Trophoblast cell (in vitro differentiated cells and primary cell): ENCODE results near the gene DNAJC18.

Source experiments
- DNase-seq, 2 donors: peaks; one replicate each; pipeline ENCODE4 v3.0.0-alpha.2; 2016
- H2AFZ ChIP-seq: 2 replicates; pipeline ENCODE4 v1.6.1; 2013; ENCODE audit warnings: low read length, moderate library complexity, mild to moderate bottlenecking; ENCODE audit not compliant: insufficient read depth, poor library complexity
- H2AK5ac ChIP-seq: 2 replicates; pipeline ENCODE4 v1.6.1; 2013; ENCODE audit warnings: mild to moderate bottlenecking, low read length
- H2BK120ac ChIP-seq: 2 replicates; pipeline ENCODE4 v1.6.1; 2013; ENCODE audit warnings: low read length, mild to moderate bottlenecking, moderate library complexity; ENCODE audit not compliant: insufficient read depth, poor library complexity
- H2BK12ac ChIP-seq: 2 replicates; pipeline ENCODE4 v1.6.1; 2013; ENCODE audit warnings: mild to moderate bottlenecking, low read length, moderate library complexity
- H2BK5ac ChIP-seq: 2 replicates; pipeline ENCODE4 v1.6.1; 2013; ENCODE audit warnings: low read length, low read depth, moderate library complexity, mild to moderate bottlenecking; ENCODE audit not compliant: poor library complexity
- H3K14ac ChIP-seq: 2 replicates; pipeline ENCODE4 v1.6.1; 2013; ENCODE audit warnings: mild to moderate bottlenecking, low read length
- H3K18ac ChIP-seq: 2 replicates; pipeline ENCODE4 v1.6.1; 2013; ENCODE audit warnings: mild to moderate bottlenecking, low read length
- H3K23ac ChIP-seq: 2 replicates; pipeline ENCODE4 v1.6.1; 2013; ENCODE audit warnings: low read length
- H3K27ac ChIP-seq: 2 replicates; pipeline ENCODE4 v1.5.1; 2013; ENCODE audit warnings: low read depth, mild to moderate bottlenecking, inconsistent platforms, low read length, moderate library complexity
- H3K27me3 ChIP-seq: 2 replicates; pipeline ENCODE4 v1.6.1; 2013; ENCODE audit warnings: inconsistent platforms, mild to moderate bottlenecking, low read length, moderate library complexity; ENCODE audit not compliant: insufficient read depth
- H3K36me3 ChIP-seq, 2 experiments: 1 replicate in 1 of 2; 2 replicates in 1 of 2; pipeline ENCODE4 v1.6.1; 2013; ENCODE audit warnings: low read length in 2 of 2, mild to moderate bottlenecking in 2 of 2, moderate library complexity in 1 of 2; ENCODE audit not compliant: insufficient read depth in 2 of 2, control insufficient read depth in 1 of 2
- H3K4ac ChIP-seq: 2 replicates; pipeline ENCODE4 v1.6.1; 2013; ENCODE audit warnings: low read depth, mild to moderate bottlenecking, low read length, moderate library complexity
- H3K4me1 ChIP-seq, 2 experiments: 1 replicate in 1 of 2; 2 replicates in 1 of 2; pipeline ENCODE4 v1.6.1; 2013; ENCODE audit warnings: low read length in 2 of 2, mild to moderate bottlenecking in 2 of 2, moderate library complexity in 1 of 2; ENCODE audit not compliant: insufficient read depth in 2 of 2, control insufficient read depth in 1 of 2
- H3K4me2 ChIP-seq: 2 replicates; pipeline ENCODE4 v1.6.1; 2013; ENCODE audit warnings: inconsistent platforms, mild to moderate bottlenecking, low read length, moderate library complexity
- H3K4me3 ChIP-seq: 2 replicates; pipeline ENCODE4 v1.5.1; 2013; ENCODE audit warnings: mild to moderate bottlenecking, low read depth, low read length, inconsistent platforms
- H3K79me1 ChIP-seq: one replicate; pipeline ENCODE4 v1.6.1; 2013; ENCODE audit warnings: low read length
- H3K79me2 ChIP-seq: 2 replicates; pipeline ENCODE4 v1.6.1; 2013; ENCODE audit warnings: low read length, mild to moderate bottlenecking; ENCODE audit not compliant: control insufficient read depth, insufficient read depth, poor library complexity
- H3K9ac ChIP-seq: 2 replicates; pipeline ENCODE4 v1.6.1; 2013; ENCODE audit warnings: mild to moderate bottlenecking, low read length
- H3K9me3 ChIP-seq: 2 replicates; pipeline ENCODE4 v1.6.1; 2013; ENCODE audit warnings: low read depth, mild to moderate bottlenecking, control low read depth, inconsistent platforms, low read length; ENCODE audit not compliant: insufficient read depth
- H4K12ac ChIP-seq: 2 replicates; pipeline ENCODE4 v1.6.1; 2013; ENCODE audit warnings: low read depth, mild to moderate bottlenecking, low read length, moderate library complexity
- H4K8ac ChIP-seq: 2 replicates; pipeline ENCODE4 v1.6.1; 2013; ENCODE audit warnings: low read depth, mild to moderate bottlenecking, low read length, moderate library complexity
- H4K91ac ChIP-seq: one replicate; pipeline ENCODE4 v1.6.1; 2013; ENCODE audit warnings: low read depth, mild to moderate bottlenecking, low read length, moderate library complexity
- WGBS: extraction: QIAGEN DNeasy Blood & Tissue Kit; methylation state at CpG from one replicate; pipeline ENCODE4 v1.1.7; 2013; ENCODE audit warnings: missing lambda C conversion rate; ENCODE audit not compliant: insufficient read length, insufficient coverage; ENCODE audit errors: extremely low coverage; 5-methylcytosine and 5-hydroxymethylcytosine counted together

DNAJC18 gene

DNA sequence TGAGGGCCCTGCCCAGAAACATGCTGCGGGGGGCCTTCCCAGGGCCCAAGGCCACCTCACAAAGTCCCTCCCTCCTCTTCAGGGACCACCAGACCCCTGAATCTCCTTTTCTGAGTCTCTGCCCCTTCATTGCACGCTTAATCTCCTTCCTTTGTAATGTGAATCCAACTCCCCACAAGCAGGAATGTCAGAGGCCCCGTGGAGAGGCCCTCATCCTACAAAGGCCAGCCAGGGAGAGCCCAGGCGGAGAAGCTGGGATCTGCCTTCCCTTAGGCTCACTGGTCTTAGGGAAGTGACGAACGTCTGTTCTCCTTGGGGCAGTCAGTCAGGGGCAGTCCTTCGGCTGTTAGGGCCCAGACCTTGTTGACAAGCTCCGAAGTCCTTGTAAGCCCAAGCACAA, 33.8 kb upstream of the DNAJC18 start:
- Histone ChIP-seq H4K8ac (no peak overlapping the region), H3K27me3 (no peaks in the 10 kb centered on the region), H3K36me3 (no peaks in the 10 kb centered on the region), H3K9ac (no peak overlapping the region), H2BK5ac (no peak overlapping the region), H3K4me2 (no peak overlapping the region), H3K79me2 (no peaks in the 10 kb centered on the region), H2AK5ac (no peak overlapping the region), H4K91ac (no peak overlapping the region), H3K4ac (no peak overlapping the region), H3K27ac (no peak overlapping the region), H3K79me1 (no peaks in the 10 kb centered on the region), H2BK120ac (no peak overlapping the region), H3K18ac (no peak overlapping the region), H2BK12ac (no peak overlapping the region), H4K12ac (no peak overlapping the region), H3K9me3 (peaks cover 2% of the 10 kb centered on the region), H3K4me1 (peaks cover 6 to 7% of the 10 kb centered on the region in 2 experiments), H3K23ac (no peak overlapping the region), H3K4me3 (no peak overlapping the region), H2AFZ (peak overlapping the region; percentile 23), H3K14ac (no peak overlapping the region)
- no CpG with 5 or more reads among the region's 8 CpGs for WGBS
- DNase-seq = no peak

DNA sequence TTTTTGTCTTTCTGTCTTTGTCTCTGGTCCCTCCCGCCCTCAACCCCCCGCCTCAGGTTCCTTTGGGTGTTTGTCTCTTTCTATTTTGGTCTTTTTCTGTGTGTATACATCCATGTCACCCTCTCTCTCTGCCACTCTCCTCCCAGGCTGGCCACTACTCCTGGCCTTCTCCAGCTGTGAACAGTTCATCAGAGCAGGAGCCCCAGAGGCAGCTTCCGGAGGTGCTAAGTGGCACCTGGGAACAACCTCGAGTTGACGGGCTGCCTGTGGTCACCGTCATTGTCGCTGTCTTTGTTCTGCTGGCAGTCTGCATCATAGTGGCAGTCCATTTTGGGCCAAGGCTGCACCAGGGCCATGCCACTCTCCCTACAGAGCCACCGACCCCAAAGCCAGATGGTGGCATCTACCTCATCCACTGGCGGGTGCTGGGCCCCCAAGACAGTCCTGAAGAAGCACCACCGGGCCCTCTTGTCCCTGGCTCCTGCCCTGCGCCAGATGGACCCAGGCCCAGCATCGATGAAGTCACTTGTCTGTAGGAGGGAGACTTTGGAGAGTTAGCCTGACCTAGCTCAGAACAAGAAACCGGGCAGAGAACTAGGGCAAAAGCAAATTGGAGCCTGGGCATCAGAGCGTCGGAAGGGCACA, 33.2 kb upstream of the DNAJC18 start:
- Histone ChIP-seq H3K79me2 (no peaks in the 10 kb centered on the region), H3K9ac (no peak overlapping the region), H3K4ac (no peak overlapping the region), H4K91ac (no peak overlapping the region), H2AK5ac (no peak overlapping the region), H3K23ac (no peak overlapping the region), H3K36me3 (no peaks in the 10 kb centered on the region), H3K4me3 (no peak overlapping the region), H2BK12ac (no peak overlapping the region), H2BK5ac (no peak overlapping the region), H3K14ac (no peak overlapping the region), H3K27ac (no peak overlapping the region), H2AFZ (no peak overlapping the region), H3K9me3 (peaks cover 2% of the 10 kb centered on the region), H3K79me1 (no peaks in the 10 kb centered on the region), H3K27me3 (no peaks in the 10 kb centered on the region), H3K4me1 (peaks cover 6 to 7% of the 10 kb centered on the region in 2 experiments), H4K12ac (no peak overlapping the region), H3K4me2 (no peak overlapping the region), H4K8ac (no peak overlapping the region), H3K18ac (no peak overlapping the region), H2BK120ac (no peak overlapping the region)
- no CpG with 5 or more reads among the region's 15 CpGs for WGBS
- DNase-seq = no peak

DNA sequence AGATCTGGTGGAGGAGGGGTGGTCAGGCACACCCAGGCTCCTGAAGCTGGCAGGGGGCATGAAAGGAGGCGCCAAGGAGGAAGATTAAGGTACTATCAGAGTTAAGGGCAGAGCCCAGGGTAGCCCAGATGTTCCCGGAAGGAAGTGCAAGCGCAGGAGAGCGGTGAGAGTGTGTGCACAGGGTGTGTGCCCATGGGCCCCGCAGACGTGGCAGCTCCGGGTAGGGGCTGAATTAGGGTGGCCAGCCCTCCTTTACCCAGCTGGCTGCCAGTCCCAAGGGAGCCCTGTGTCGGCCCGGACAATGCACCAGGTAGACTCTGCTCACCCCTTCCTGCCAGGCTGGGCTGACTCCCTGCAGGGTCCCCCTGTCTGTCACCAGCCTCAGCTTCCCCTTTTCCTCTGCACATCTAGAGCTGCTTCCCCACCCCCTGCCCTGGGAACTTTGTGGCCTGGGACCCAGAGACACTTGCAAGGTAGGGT, 31.5 kb upstream of the DNAJC18 start, which contains the start of gene SMIM33:
Gene SMIM33, plus strand, starts transcription at position 184 of the 480 bp plus-strand sequence. Its CDS starts 118 bp downstream, at position 302.
- H3K36me3 ChIP-seq = no peaks in the 10 kb centered on the region
- H2BK120ac ChIP-seq = no peak within 1 kb of the TSS
- peaks cover 2% of the 10 kb centered on the region for H3K9me3 ChIP-seq
- H3K23ac ChIP-seq = no peak within 1 kb of the TSS
- H2BK12ac ChIP-seq = no peak within 1 kb of the TSS
- no peak within 1 kb of the TSS for H3K18ac ChIP-seq
- peaks cover 6 to 7% of the 10 kb centered on the region in 2 experiments for H3K4me1 ChIP-seq
- no peak within 1 kb of the TSS for H3K14ac ChIP-seq
- DNase-seq = no peak
- no peak within 1 kb of the TSS for H3K4me3 ChIP-seq
- H3K9ac ChIP-seq = no peak within 1 kb of the TSS
- no peaks in the 10 kb centered on the region for H3K79me1 ChIP-seq
- no peak within 1 kb of the TSS for H3K27ac ChIP-seq
- H2AFZ ChIP-seq = no peak within 1 kb of the TSS
- H4K8ac ChIP-seq = no peak within 1 kb of the TSS
- no peaks in the 10 kb centered on the region for H3K79me2 ChIP-seq
- H3K4me2 ChIP-seq = no peak within 1 kb of the TSS
- H3K27me3 ChIP-seq = no peaks in the 10 kb centered on the region
- H2AK5ac ChIP-seq = no peak within 1 kb of the TSS
- H2BK5ac ChIP-seq = no peak within 1 kb of the TSS
- WGBS = no CpG with 5 or more reads among the region's 9 CpGs
- H4K12ac ChIP-seq = no peak within 1 kb of the TSS
- H3K4ac ChIP-seq = no peak within 1 kb of the TSS
- H4K91ac ChIP-seq = no peak within 1 kb of the TSS

DNA sequence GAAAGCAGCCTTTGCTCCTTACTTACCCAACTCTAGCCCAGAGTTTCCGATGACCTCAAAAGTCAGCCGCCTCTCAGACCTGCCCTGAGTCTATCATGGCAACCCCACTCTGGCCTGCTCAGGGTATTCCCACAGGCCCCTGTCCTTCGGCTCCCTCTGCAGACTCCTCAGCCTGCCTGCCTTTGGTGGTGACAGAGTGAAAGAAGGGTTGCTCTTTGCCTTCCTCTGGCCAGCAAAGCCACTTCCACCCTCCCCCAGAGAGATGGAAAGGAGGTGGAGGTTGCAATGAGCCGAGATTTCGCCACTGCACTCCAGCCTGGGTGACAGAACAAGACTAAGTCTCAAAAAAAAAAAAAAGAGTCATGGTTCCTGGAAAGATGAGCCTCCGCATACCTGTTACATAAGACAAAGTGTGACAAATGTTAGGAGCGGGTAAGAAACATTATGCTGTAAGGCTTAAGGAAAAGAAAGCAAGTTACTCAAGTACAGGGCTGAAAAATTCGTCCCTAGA, 29.2 kb upstream of the DNAJC18 start:
- H2BK12ac ChIP-seq = no peak overlapping the region
- H3K4me1 ChIP-seq = peaks cover 1 to 5% of the 10 kb centered on the region in 2 experiments
- no peak overlapping the region for H3K18ac ChIP-seq
- no peaks in the 10 kb centered on the region for H3K27me3 ChIP-seq
- no peak overlapping the region for H2AFZ ChIP-seq
- no peak overlapping the region for H3K23ac ChIP-seq
- no peaks in the 10 kb centered on the region for H3K36me3 ChIP-seq
- no peak overlapping the region for H3K14ac ChIP-seq
- no peak overlapping the region for H4K91ac ChIP-seq
- H3K4ac ChIP-seq = no peak overlapping the region
- H3K4me3 ChIP-seq = no peak overlapping the region
- no peak overlapping the region for H3K4me2 ChIP-seq
- peak; percentile 68 to 82 for DNase-seq
- no CpG with 5 or more reads among the region's 8 CpGs for WGBS
- H3K79me2 ChIP-seq = no peaks in the 10 kb centered on the region
- H2AK5ac ChIP-seq = no peak overlapping the region
- peaks cover 2% of the 10 kb centered on the region for H3K9me3 ChIP-seq
- no peak overlapping the region for H3K27ac ChIP-seq
- no peak overlapping the region for H3K9ac ChIP-seq
- no peaks in the 10 kb centered on the region for H3K79me1 ChIP-seq
- H4K8ac ChIP-seq = no peak overlapping the region
- no peak overlapping the region for H2BK120ac ChIP-seq
- no peak overlapping the region for H4K12ac ChIP-seq
- no peak overlapping the region for H2BK5ac ChIP-seq
